Pancreas (tissue), 10 donors: Measurements from ENCODE around the gene ALOX5AP. TPM values are rescaled to one million over a fixed set of nuclear protein-coding genes. Genes with fewer than 3 reads are reported as not detected.

Experiments
- ATAC-seq, 4 donors: fragments of 200-7000 bp; cut with Tn5 transposase; one replicate each; pipeline versions ENCODE4 v1.8.0 to v1.9.1; 2020; ENCODE audit warnings: mild to moderate bottlenecking in 4 of 4, moderate library complexity in 4 of 4
- DNase-seq, 6 donors: peaks; one replicate each; pipeline ENCODE4 v3.0.0-alpha.2; 2020
- FAIRE-seq: peaks from 2 replicates; lab custom pipeline; 2012; peaks lifted over from hg19 to GRCh38; lab: Jason Lieb, UNC
- H3K27ac ChIP-seq, 4 donors: fragments of 200-600 bp; sonication (generic); 1 replicate in 3 of 4; 2 replicates in 1 of 4; pipeline versions ENCODE4 v1.5.0 to v1.8.0; 2020
- H3K27me3 ChIP-seq, 4 donors: fragments of 200-600 bp; one replicate each; pipeline ENCODE4 v1.8.0; 2021
- H3K36me3 ChIP-seq, 3 donors: fragments of 200-600 bp; sonication (generic) in 1 of 3; one replicate each; pipeline versions ENCODE4 v1.5.0 to v1.8.0; 2020 to 2021
- H3K4me1 ChIP-seq, 3 donors: fragments of 200-600 bp; one replicate each; pipeline ENCODE4 v1.8.0; 2021
- H3K4me3 ChIP-seq, 4 donors: fragments of 200-600 bp; sonication (generic) in 2 of 4; one replicate each; pipeline versions ENCODE4 v1.5.0 to v1.8.0; 2020 to 2021
- H3K9me3 ChIP-seq, 4 donors: fragments of 200-600 bp; one replicate each; pipeline ENCODE4 v1.8.0; 2021
- CTCF ChIP-seq, 4 donors: fragments of 200-600 bp; sonication (generic) in 3 of 4; IDR thresholded peaks; one replicate each; pipeline versions ENCODE4 v1.5.0 to v1.8.0; 2021; ENCODE audit warnings: antibody characterized with exemption in 4 of 4
- WGBS, 2 donors: extraction: QIAGEN DNeasy Blood & Tissue Kit; methylation state at CpG; one replicate each; pipeline ENCODE4 v1.1.7; 2013; 5-methylcytosine and 5-hydroxymethylcytosine counted together
- intact Hi-C, 3 donors: fragments of 100-400 bp; cut with DNase I; formaldehyde crosslinking; loops; one replicate each; pipeline versions ENCODE4 v1.11.1 to v1.14.2; 2022
- polyA plus RNA-seq, 2 donors: library from polyadenylated mRNA; stranded (reverse); fragments of 200-250 nt; gene quantifications; one replicate each; pipeline ENCODE4 v1.2.3, GENCODE V29; 2013
- total RNA-seq, 6 donors: library from RNA; stranded (reverse); fragmentation: NEBNext Ultra II Directional in 4 of 6; extraction: Animal tissue kit (Norgen Biotek cat#: 25700) in 4 of 6; gene quantifications; one replicate each; pipeline versions ENCODE4 v1.2.1 to v1.2.4, GENCODE V29; 2021 to 2023
- donor health status: healthy with polysubstance abuse.
- donor health status: DM: no; HTN: no; CAD: no; lungs with moderate emphysema.
- donor health status: DM: no; HTN: no; CAD: no.
- donor health status: control.
- donor health status: control.
- donor health status: Bipolar disorder and iron deficiency.
- donor health status: DM: yes; HTN: yes; CAD: no.
- donor health status: DM: no; HTN: no; CAD: no.
- donor health status: DM: no; HTN: no; CAD: no.
- donor health status: DM: yes; HTN: yes; CAD: no.

ALOX5AP gene
- total and polyA plus RNA-seq, 8 donors = 1.3 to 33.2 (median 3.6) TPM

- H3K27me3 ChIP-seq = no peaks in the 10 kb centered on the region
- intact Hi-C loops = no loop called here
- TF ChIP-seq CTCF (IDR thresholded peaks at IDR 0.05) = no peak
- no peaks in the 10 kb centered on the region for H3K9me3 ChIP-seq
- DNase-seq (no peak), ATAC-seq (no peak), FAIRE-seq (no peak)
- no peaks in the 10 kb centered on the region for H3K36me3 ChIP-seq
- no peak overlapping the region for H3K4me3 ChIP-seq
- H3K27ac ChIP-seq = no peak overlapping the region
- peaks cover 0 to 3% (median 3%) of the 10 kb centered on the region in 3 donors for H3K4me1 ChIP-seq
- 86 to 91% methylated on average over 3 of the region's 3 CpGs for WGBS, 2 donors
Observed at GRCh38 chr13:30779608-30780007, 44.3 kb downstream of the ALOX5AP start.

- Histone ChIP-seq H3K36me3 (no peaks in the 10 kb centered on the region), H3K4me3 (no peak overlapping the region), H3K9me3 (no peaks in the 10 kb centered on the region), H3K4me1 (peaks cover 0 to 3% (median 3%) of the 10 kb centered on the region in 3 donors), H3K27ac (no peak overlapping the region), H3K27me3 (no peaks in the 10 kb centered on the region)
- intact Hi-C loops = no loop called here
- 34 to 37% methylated on average over 2 of the region's 2 CpGs for WGBS, 2 donors
- no peak for TF ChIP-seq CTCF (IDR thresholded peaks at IDR 0.05)
- DNase-seq (no peak), FAIRE-seq (no peak), ATAC-seq (peak in 3 of 4 donors; percentile 53 to 84 (median 73))
Observed at GRCh38 chr13:30780338-30780981, 45.1 kb downstream of the ALOX5AP start.

GRCh38 chr13:30785191-30785850, 50.0 kb downstream of the ALOX5AP start:
- FAIRE-seq = no peak
- Histone ChIP-seq H3K9me3 (no peaks in the 10 kb centered on the region), H3K27me3 (no peaks in the 10 kb centered on the region), H3K4me3 (no peak overlapping the region), H3K4me1 (peaks cover 0 to 3% (median 2%) of the 10 kb centered on the region in 3 donors), H3K36me3 (no peaks in the 10 kb centered on the region), H3K27ac (no peak overlapping the region)
- DNase-seq = no peak
- no peak for TF ChIP-seq CTCF (IDR thresholded peaks at IDR 0.05)
- WGBS, 2 donors = 66 to 75% methylated on average over 8 of the region's 8 CpGs
- intact Hi-C loops = no loop called here
- ATAC-seq = no peak

GRCh38 chr13:30786648-30787047, 51.3 kb downstream of the ALOX5AP start:
- Histone ChIP-seq H3K27ac (no peak overlapping the region), H3K4me1 (no peaks in the 10 kb centered on the region), H3K36me3 (no peaks in the 10 kb centered on the region), H3K4me3 (no peak overlapping the region), H3K27me3 (no peaks in the 10 kb centered on the region), H3K9me3 (no peaks in the 10 kb centered on the region)
- DNase-seq = no peak
- TF ChIP-seq CTCF (IDR thresholded peaks at IDR 0.05) = no peak
- WGBS, 2 donors = 80 to 83% methylated on average over 2 of the region's 2 CpGs
- no peak for FAIRE-seq
- no peak for ATAC-seq
- intact Hi-C loops = no loop called here
